Breast epithelium (tissue), 4 donors: ENCODE measurements around the gene GRIK4. TPM values are rescaled to one million over a fixed set of nuclear protein-coding genes. Genes with fewer than 3 reads are reported as not detected.
"Not testable (repeated sequence)": the region's sequence is repeated elsewhere in the genome, so short reads cannot be mapped to it uniquely, and the experiment has no call there.

Experiments used
- DNase-seq, 2 donors: peaks; one replicate each; pipeline ENCODE4 v3.0.0-alpha.2; 2019; ENCODE audit warnings: low spot score in 2 of 2
- H3K27ac ChIP-seq, 2 donors: fragments of 200-600 bp; sonication (generic) in 1 of 2; one replicate each; pipeline ENCODE4 v1.5.1; 2016 to 2019; ENCODE audit warnings: mild to moderate bottlenecking in 1 of 2
- H3K27me3 ChIP-seq, 2 donors: fragments of 200-600 bp; sonication (generic) in 1 of 2; one replicate each; pipeline versions ENCODE4 v1.5.1 to v1.6.0; 2017 to 2019; ENCODE audit warnings: control low read depth in 1 of 2, mild to moderate bottlenecking in 1 of 2
- H3K36me3 ChIP-seq: fragments of 200-600 bp; one replicate; pipeline ENCODE4 v1.5.1; 2019
- H3K4me1 ChIP-seq, 2 donors: fragments of 200-600 bp; sonication (generic); one replicate each; pipeline ENCODE4 v1.5.1; 2016 to 2019; ENCODE audit warnings: control low read depth in 1 of 2
- H3K4me3 ChIP-seq, 3 donors: fragments of 200-600 bp; sonication (generic); 1 replicate in 2 of 3; 2 replicates in 1 of 3; pipeline ENCODE4 v1.5.1; 2016 to 2019; ENCODE audit warnings: mild to moderate bottlenecking in 3 of 3, moderate library complexity in 2 of 3
- H3K9me3 ChIP-seq, 2 donors: fragments of 200-600 bp; sonication (generic) in 1 of 2; one replicate each; pipeline ENCODE4 v1.5.1; 2016 to 2019; ENCODE audit warnings: control low read depth in 1 of 2
- CTCF ChIP-seq, 3 donors: fragments of 450-650 bp; IDR thresholded peaks; one replicate each; pipeline ENCODE4 v1.5.1; 2016 to 2017; ENCODE audit warnings: antibody characterized with exemption in 3 of 3, mild to moderate bottlenecking in 3 of 3, moderate library complexity in 3 of 3
- POLR2A ChIP-seq: fragments of 450-650 bp; IDR thresholded peaks from one replicate; pipeline ENCODE4 v1.6.1; 2016; ENCODE audit warnings: antibody characterized with exemption, mild to moderate bottlenecking, moderate library complexity
- POLR2AphosphoS5 ChIP-seq, 3 donors: sonication (generic); formaldehyde crosslinking; IDR thresholded peaks; one replicate each; pipeline ENCODE4 v1.6.1; 2017; ENCODE audit warnings: antibody characterized with exemption in 3 of 3
- intact Hi-C: fragments of 100-400 bp; cut with DNase I; formaldehyde crosslinking; loops from one replicate; pipeline ENCODE4 v1.15.1; 2023; ENCODE audit warnings: low total_unique reads
- total RNA-seq, 3 donors: library from RNA; depleted of rRNA; stranded (reverse); fragments of >200 nt; gene quantifications; one replicate each; pipeline ENCODE4 v1.1.0, GENCODE V29; 2016

Gene GRIK4
- total RNA-seq, 3 donors from 2014 or later: 0.29 to 0.66 TPM; not detected in 1

GRCh38 chr11:120499859-120500258, 11.7 kb upstream of the GRIK4 start:
- H3K9me3 ChIP-seq: no peaks in the 10 kb centered on the region
- H3K4me1 ChIP-seq: peaks cover 0 to 8% of the 10 kb centered on the region in 2 donors
- no peak overlapping the region for H3K4me3 ChIP-seq
- no peak for DNase-seq
- H3K27me3 ChIP-seq: no peaks in the 10 kb centered on the region
- H3K36me3 ChIP-seq: no peaks in the 10 kb centered on the region
- TF ChIP-seq CTCF (IDR thresholded peaks at IDR 0.05): no peak
- no peak for TF ChIP-seq POLR2A
- TF ChIP-seq POLR2AphosphoS5 (IDR thresholded peaks at IDR 0.05): no peak
- H3K27ac ChIP-seq: no peak overlapping the region
- intact Hi-C loops: no loop called here

DNA sequence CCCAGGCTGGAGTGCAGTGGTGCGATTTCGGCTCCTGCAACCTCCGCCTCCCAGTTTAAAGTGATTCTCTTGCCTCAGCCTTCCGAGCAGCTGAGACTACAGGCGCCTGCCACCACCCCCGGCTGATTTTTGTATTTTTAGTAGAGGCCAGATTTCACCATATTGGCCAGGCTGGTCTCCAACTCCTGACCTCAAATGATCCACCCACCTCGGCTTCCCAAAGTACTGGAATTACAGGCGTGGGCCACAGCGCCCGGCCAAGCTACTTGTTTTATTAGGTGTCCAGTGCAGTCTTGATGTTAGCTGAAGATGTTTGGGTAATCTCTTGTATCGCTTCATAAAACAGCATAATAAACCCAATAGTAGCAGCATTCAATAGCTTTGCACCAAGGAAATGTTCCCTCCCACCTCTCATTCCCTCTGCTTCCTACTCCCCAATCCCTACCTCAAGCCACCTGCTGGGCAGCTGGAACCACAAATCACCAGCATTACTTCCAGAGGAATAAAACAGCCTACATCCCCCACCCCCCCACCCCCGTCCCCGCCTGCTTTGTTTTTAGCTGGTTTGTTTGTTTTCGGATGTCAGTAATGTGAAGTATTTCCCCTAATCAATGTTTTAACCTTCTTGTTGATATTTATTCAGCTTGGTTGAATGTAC, 11.0 kb upstream of the GRIK4 start:
- DNase-seq: no peak
- no peak overlapping the region for H3K27ac ChIP-seq

GRCh38 chr11:120501440-120501839, 10.1 kb upstream of the GRIK4 start:
- H3K4me1 ChIP-seq: peaks cover 0 to 8% of the 10 kb centered on the region in 2 donors
- TF ChIP-seq POLR2AphosphoS5 (IDR thresholded peaks at IDR 0.05) (no peak), CTCF (IDR thresholded peaks at IDR 0.05) (no peak), POLR2A (no peak)
- no peak for DNase-seq
- H3K36me3 ChIP-seq: no peaks in the 10 kb centered on the region
- intact Hi-C loops: no loop called here
- H3K27ac ChIP-seq: no peak overlapping the region
- H3K4me3 ChIP-seq: no peak overlapping the region
- H3K27me3 ChIP-seq: peaks cover 0 to 3% of the 10 kb centered on the region in 2 donors
- H3K9me3 ChIP-seq: no peaks in the 10 kb centered on the region

More for the DNA sequence above, 11.0 kb upstream of the GRIK4 start:
- H3K4me1 ChIP-seq: peaks cover 0 to 8% of the 10 kb centered on the region in 2 donors
- H3K36me3 ChIP-seq: no peaks in the 10 kb centered on the region
- TF ChIP-seq CTCF (IDR thresholded peaks at IDR 0.05) (no peak), POLR2AphosphoS5 (IDR thresholded peaks at IDR 0.05) (peak in 1 of 3 donors; percentile 65), POLR2A (no peak)
- intact Hi-C loops: no loop called here
- no peak overlapping the region for H3K4me3 ChIP-seq
- H3K27me3 ChIP-seq: peaks cover 0 to 3% of the 10 kb centered on the region in 2 donors
- H3K9me3 ChIP-seq: no peaks in the 10 kb centered on the region

- H3K4me1 ChIP-seq: peaks cover 0 to 8% of the 10 kb centered on the region in 2 donors
- no peak overlapping the region for H3K4me3 ChIP-seq
- H3K27ac ChIP-seq: no peak overlapping the region
- DNase-seq: no peak
- no peaks in the 10 kb centered on the region for H3K36me3 ChIP-seq
- H3K27me3 ChIP-seq: peaks cover 0 to 3% of the 10 kb centered on the region in 2 donors
- H3K9me3 ChIP-seq: no peaks in the 10 kb centered on the region
- intact Hi-C loops: no loop called here
- TF ChIP-seq CTCF (IDR thresholded peaks at IDR 0.05) (no peak), POLR2A (no peak), POLR2AphosphoS5 (IDR thresholded peaks at IDR 0.05) (no peak)
Measured at GRCh38 chr11:120501976-120502755, 9.4 kb upstream of the GRIK4 start.

GRCh38 chr11:120503529-120503928, 8.0 kb upstream of the GRIK4 start:
- H3K4me1 ChIP-seq, H3K9me3 ChIP-seq, H3K36me3 ChIP-seq, H3K4me3 ChIP-seq, H3K27me3 ChIP-seq, DNase-seq, H3K27ac ChIP-seq, intact Hi-C loops: not testable (repeated sequence)
